Measurements from ENCODE around the gene EIF2D. TPM values are rescaled to one million over a fixed set of nuclear protein-coding genes. Genes with fewer than 3 reads are reported as not detected.
A peak's percentile ranks its signal among the peaks of the same experiment; 100 is the strongest.

The EIF2D gene
- total and polyA plus RNA-seq, 2 of the 13 experiments (the other 11 are each of a cell fraction or from before 2014, with no cell fraction given) = 45.1 to 64.9 TPM

- TF ChIP-seq ELF3 (CRISPR knock-in tag; IDR thresholded peaks at IDR 0.05) (peak; percentile 88), ZNF724P (CRISPR knock-in tag; IDR thresholded peaks at IDR 0.05; ENCODE audit: borderline replicate concordance) (peak; percentile 97), KAT2B (IDR thresholded peaks at IDR 0.05; ENCODE audit: borderline replicate concordance, low read depth, low read length) (no peak), ZNF276 (CRISPR knock-in tag; IDR thresholded peaks at IDR 0.05; ENCODE audit: low read depth) (peak; percentile 89; the same call in 1 of the 2 replicates), ZNF205 (CRISPR knock-in tag; IDR thresholded peaks at IDR 0.05) (peak; percentile 93), ZSCAN20 (CRISPR knock-in tag; IDR thresholded peaks at IDR 0.05; ENCODE audit: borderline replicate concordance) (peak; percentile 88; the same call in 1 of the 2 replicates), ZNF564 (CRISPR knock-in tag; IDR thresholded peaks at IDR 0.05) (peak; percentile 91), AKNA (CRISPR knock-in tag; IDR thresholded peaks at IDR 0.05; ENCODE audit: borderline replicate concordance) (no peak), HDAC6 (IDR thresholded peaks at IDR 0.05; ENCODE audit: low read depth, low read length) (no peak), HOXD1 (CRISPR knock-in tag; IDR thresholded peaks at IDR 0.05) (no peak; the same call in 1 of the 2 replicates), IRF2 (CRISPR knock-in tag; IDR thresholded peaks at IDR 0.05) (peak; percentile 97)
- TF ChIP-seq, protein P1, sequence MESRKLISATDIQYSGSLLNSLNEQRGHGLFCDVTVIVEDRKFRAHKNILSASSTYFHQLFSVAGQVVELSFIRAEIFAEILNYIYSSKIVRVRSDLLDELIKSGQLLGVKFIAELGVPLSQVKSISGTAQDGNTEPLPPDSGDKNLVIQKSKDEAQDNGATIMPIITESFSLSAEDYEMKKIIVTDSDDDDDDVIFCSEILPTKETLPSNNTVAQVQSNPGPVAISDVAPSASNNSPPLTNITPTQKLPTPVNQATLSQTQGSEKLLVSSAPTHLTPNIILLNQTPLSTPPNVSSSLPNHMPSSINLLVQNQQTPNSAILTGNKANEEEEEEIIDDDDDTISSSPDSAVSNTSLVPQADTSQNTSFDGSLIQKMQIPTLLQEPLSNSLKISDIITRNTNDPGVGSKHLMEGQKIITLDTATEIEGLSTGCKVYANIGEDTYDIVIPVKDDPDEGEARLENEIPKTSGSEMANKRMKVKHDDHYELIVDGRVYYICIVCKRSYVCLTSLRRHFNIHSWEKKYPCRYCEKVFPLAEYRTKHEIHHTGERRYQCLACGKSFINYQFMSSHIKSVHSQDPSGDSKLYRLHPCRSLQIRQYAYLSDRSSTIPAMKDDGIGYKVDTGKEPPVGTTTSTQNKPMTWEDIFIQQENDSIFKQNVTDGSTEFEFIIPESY (CRISPR knock-in tag; IDR thresholded peaks at IDR 0.05) = peak; percentile 79; the same call in 1 of the 2 replicates
- TF ChIP-seq, protein P2, sequence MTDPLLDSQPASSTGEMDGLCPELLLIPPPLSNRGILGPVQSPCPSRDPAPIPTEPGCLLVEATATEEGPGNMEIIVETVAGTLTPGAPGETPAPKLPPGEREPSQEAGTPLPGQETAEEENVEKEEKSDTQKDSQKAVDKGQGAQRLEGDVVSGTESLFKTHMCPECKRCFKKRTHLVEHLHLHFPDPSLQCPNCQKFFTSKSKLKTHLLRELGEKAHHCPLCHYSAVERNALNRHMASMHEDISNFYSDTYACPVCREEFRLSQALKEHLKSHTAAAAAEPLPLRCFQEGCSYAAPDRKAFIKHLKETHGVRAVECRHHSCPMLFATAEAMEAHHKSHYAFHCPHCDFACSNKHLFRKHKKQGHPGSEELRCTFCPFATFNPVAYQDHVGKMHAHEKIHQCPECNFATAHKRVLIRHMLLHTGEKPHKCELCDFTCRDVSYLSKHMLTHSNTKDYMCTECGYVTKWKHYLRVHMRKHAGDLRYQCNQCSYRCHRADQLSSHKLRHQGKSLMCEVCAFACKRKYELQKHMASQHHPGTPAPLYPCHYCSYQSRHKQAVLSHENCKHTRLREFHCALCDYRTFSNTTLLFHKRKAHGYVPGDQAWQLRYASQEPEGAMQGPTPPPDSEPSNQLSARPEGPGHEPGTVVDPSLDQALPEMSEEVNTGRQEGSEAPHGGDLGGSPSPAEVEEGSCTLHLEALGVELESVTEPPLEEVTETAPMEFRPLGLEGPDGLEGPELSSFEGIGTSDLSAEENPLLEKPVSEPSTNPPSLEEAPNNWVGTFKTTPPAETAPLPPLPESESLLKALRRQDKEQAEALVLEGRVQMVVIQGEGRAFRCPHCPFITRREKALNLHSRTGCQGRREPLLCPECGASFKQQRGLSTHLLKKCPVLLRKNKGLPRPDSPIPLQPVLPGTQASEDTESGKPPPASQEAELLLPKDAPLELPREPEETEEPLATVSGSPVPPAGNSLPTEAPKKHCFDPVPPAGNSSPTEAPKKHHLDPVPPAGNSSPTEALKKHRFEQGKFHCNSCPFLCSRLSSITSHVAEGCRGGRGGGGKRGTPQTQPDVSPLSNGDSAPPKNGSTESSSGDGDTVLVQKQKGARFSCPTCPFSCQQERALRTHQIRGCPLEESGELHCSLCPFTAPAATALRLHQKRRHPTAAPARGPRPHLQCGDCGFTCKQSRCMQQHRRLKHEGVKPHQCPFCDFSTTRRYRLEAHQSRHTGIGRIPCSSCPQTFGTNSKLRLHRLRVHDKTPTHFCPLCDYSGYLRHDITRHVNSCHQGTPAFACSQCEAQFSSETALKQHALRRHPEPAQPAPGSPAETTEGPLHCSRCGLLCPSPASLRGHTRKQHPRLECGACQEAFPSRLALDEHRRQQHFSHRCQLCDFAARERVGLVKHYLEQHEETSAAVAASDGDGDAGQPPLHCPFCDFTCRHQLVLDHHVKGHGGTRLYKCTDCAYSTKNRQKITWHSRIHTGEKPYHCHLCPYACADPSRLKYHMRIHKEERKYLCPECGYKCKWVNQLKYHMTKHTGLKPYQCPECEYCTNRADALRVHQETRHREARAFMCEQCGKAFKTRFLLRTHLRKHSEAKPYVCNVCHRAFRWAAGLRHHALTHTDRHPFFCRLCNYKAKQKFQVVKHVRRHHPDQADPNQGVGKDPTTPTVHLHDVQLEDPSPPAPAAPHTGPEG (CRISPR knock-in tag; IDR thresholded peaks at IDR 0.05) = peak; percentile 80; the same call in 1 of the 2 replicates
Observed at GRCh38 chr1:206612129-206612876, at the start of gene EIF2D (continued).
